ENCODE measurements around the gene YIPF1.

DNA sequence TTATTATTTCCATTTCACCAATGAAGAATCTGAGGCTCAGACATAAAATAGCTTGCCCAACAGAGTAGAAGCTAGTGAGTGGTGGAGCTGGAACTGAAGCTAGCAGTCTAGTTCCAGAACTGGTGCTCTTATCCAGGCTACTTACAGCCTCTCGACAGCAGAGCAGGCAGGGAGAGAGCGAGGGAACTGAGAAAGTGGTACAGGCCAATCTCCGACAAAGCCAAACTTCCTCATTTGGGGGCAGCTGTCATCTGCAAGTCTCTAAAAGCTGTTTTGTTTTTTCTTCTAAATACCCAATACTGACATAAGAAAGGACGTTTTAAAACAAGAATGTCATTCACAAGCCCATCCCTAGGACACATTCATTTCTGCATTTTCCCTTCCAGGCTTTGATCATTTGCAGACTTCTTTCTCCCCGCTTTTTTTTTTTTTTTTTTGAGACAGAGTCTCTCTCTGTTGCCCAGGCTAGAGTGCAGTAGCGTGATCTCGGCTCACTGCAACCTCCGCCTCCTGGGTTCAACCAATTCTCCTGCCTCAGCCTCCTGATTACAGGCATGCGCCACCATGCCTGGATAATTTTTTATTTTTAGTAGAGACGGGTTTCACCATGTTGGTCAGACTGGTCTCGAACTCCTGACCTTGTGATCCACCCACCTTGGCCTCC lies 20.0 kb downstream of the YIPF1 start:
- TF ChIP-seq POLR2A (IDR thresholded peaks at IDR 0.05): no peak
- TF ChIP-seq, protein P1, sequence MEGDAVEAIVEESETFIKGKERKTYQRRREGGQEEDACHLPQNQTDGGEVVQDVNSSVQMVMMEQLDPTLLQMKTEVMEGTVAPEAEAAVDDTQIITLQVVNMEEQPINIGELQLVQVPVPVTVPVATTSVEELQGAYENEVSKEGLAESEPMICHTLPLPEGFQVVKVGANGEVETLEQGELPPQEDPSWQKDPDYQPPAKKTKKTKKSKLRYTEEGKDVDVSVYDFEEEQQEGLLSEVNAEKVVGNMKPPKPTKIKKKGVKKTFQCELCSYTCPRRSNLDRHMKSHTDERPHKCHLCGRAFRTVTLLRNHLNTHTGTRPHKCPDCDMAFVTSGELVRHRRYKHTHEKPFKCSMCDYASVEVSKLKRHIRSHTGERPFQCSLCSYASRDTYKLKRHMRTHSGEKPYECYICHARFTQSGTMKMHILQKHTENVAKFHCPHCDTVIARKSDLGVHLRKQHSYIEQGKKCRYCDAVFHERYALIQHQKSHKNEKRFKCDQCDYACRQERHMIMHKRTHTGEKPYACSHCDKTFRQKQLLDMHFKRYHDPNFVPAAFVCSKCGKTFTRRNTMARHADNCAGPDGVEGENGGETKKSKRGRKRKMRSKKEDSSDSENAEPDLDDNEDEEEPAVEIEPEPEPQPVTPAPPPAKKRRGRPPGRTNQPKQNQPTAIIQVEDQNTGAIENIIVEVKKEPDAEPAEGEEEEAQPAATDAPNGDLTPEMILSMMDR (IDR thresholded peaks at IDR 0.05): no peak
